ENCODE measurements around the gene D2HGDH.

The D2HGDH gene

GRCh38 chr2:241796209-241796608 lies 61.8 kb downstream of the D2HGDH start:
- DNase-seq: peak in 1 of 2 donors; percentile 10
- Histone ChIP-seq H3K4me1 (peaks cover 0 to 16% (median 2%) of the 10 kb centered on the region in 4 donors), H3K36me3 (no peaks in the 10 kb centered on the region), H3K27ac (no peak overlapping the region), H3K4me3 (no peak overlapping the region), H3K27me3 (peaks cover 0 to 31% of the 10 kb centered on the region in 2 donors), H3K9me3 (no peaks in the 10 kb centered on the region)
- TF ChIP-seq CTCF (IDR thresholded peaks at IDR 0.05): no peak
- intact Hi-C loops (cut with DNase I; ENCODE audit: low total_unique reads): no loop called here

GRCh38 chr2:241796610-241797138 lies 62.2 kb downstream of the D2HGDH start:
- intact Hi-C loops (cut with DNase I; ENCODE audit: low total_unique reads): no loop called here
- no peak overlapping the region for H3K27ac ChIP-seq
- no peak for DNase-seq

DNA sequence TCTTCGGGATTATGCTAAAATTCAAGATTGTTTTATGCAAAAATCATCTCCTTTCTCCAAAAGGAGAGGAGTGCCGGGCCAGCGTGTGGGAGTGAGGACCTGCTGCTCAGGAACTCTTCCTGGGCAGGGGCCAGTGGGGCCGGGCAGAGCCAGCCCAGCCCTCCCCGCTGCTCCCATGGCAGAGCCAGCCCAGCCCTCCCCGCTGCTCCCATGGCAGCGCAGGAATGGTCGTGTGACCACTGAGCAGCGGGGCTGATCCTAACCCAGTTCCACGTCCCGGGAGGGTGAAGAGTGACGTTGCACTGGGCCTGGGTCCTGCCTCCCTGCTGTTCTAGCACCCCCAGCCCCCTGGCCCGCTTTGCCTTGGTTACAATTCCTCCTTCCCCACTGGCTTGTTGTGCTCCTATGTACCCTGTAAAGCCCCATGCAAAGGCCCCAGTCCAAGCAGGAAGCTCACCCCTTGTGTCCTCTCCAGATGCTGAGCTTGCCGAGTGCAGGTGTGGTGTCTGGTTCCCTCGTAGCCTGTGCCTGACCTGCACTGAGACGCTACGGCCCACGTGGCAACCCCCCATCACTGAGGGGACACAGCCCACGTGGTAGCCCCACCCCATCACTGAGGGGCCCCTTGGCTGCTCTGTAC lies 63.1 kb downstream of the D2HGDH start:
- H3K4me1 ChIP-seq: peaks cover 0 to 3% (median 0%) of the 10 kb centered on the region in 4 donors
- DNase-seq: peak in 1 of 2 donors; percentile 12

More at GRCh38 chr2:241796610-241797138, 62.2 kb downstream of the D2HGDH start:
- H3K9me3 ChIP-seq: no peaks in the 10 kb centered on the region
- H3K4me1 ChIP-seq: peaks cover 0 to 12% (median under 1%) of the 10 kb centered on the region in 4 donors
- no peaks in the 10 kb centered on the region for H3K36me3 ChIP-seq
- H3K27me3 ChIP-seq: peaks cover 0 to 35% of the 10 kb centered on the region in 2 donors
- TF ChIP-seq CTCF (IDR thresholded peaks at IDR 0.05): no peak
- no peak overlapping the region for H3K4me3 ChIP-seq

GRCh38 chr2:241798081-241798630 lies 63.7 kb downstream of the D2HGDH start:
- H3K4me3 ChIP-seq: no peak overlapping the region
- no peak for TF ChIP-seq CTCF (IDR thresholded peaks at IDR 0.05)
- H3K36me3 ChIP-seq: no peaks in the 10 kb centered on the region
- H3K4me1 ChIP-seq: peaks cover 0 to 4% (median 4%) of the 10 kb centered on the region in 4 donors
- no peaks in the 10 kb centered on the region for H3K9me3 ChIP-seq
- H3K27ac ChIP-seq: no peak overlapping the region
- peaks cover 0 to 49% of the 10 kb centered on the region in 2 donors for H3K27me3 ChIP-seq
- DNase-seq: peak in 1 of 2 donors; percentile 18
- intact Hi-C loops (cut with DNase I; ENCODE audit: low total_unique reads): no loop called here

More for the DNA sequence above, 63.1 kb downstream of the D2HGDH start:
- peaks cover 0 to 43% of the 10 kb centered on the region in 2 donors for H3K27me3 ChIP-seq
- H3K27ac ChIP-seq: no peak overlapping the region
- no peaks in the 10 kb centered on the region for H3K9me3 ChIP-seq
- no peak for TF ChIP-seq CTCF (IDR thresholded peaks at IDR 0.05)
- no peak overlapping the region for H3K4me3 ChIP-seq
- intact Hi-C loops (cut with DNase I; ENCODE audit: low total_unique reads): no loop called here
- H3K36me3 ChIP-seq: no peaks in the 10 kb centered on the region

DNA sequence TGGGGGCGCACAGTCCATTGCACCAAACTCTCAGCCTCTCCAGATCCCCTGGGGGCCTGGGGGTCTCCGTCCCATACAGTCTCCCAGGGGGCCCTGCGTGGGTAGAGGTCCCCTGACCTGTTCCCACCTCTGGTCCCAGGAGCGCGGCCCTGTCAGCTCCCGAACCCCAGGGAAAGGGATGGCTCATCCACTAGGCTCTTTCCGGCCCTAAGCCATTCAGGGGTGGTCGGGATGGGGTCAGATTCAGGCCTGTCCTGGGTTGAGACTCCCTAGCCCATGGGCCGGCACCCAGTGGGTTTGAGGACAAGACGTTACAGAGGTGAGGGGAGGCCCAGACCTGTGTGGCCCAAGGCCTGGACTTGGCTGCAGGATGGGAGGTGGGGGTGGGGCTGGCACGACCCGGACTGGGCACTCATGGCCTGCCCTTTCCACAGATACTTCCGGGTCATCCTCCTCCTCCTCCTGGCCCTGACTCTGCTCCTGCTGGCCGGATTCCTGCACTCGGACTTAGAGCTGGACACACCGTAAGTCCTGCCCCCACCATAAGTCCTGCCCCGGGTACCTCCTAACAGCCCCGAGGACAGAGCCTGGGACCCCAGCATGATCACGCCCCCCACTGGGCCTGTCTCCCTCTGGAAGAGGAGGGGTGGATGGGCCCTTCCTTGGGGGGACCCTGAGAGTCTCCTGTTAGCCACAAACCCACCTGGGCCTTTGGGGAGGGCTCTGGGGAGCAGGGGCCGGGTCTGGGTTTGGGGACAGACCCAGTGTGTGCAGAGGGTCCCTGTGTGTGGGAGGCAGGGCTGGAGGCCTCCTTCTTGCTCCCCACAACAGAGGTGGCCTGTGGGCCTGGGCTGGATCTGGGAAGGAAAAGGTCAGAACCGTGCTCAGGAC lies 64.4 kb downstream of the D2HGDH start:
- intact Hi-C loops (cut with DNase I; ENCODE audit: low total_unique reads): no loop called here
- H3K4me1 ChIP-seq: peaks cover 0 to 11% (median 11%) of the 10 kb centered on the region in 4 donors
- H3K27me3 ChIP-seq: peaks cover 0 to 57% of the 10 kb centered on the region in 2 donors
- DNase-seq: peak; percentile 9 to 52
- no peaks in the 10 kb centered on the region for H3K36me3 ChIP-seq
- H3K4me3 ChIP-seq: no peak overlapping the region
- no peaks in the 10 kb centered on the region for H3K9me3 ChIP-seq
- TF ChIP-seq CTCF (IDR thresholded peaks at IDR 0.05): no peak
- no peak overlapping the region for H3K27ac ChIP-seq
